ENCODE data around the gene IL1R2.

IL1R2 gene

DNA sequence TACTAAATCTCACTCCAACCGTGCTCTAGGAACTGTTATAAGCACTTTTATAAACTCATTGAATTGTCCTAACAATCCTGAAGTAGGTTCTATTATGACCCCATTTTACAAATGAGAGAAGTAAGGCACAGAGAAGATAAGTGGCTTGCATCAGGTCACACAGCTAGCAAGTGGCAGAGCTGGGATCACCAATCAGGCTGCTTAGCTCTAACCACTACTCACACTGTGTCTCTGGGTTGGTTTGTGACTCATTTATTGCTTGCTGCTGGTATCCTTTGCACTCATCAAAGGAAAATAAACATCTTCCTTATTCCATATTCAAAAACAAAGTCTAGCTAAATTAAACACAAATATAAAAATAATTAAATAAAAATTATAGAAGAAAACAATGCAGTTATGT is 42.5 kb upstream of the IL1R2 start:
- H3K9me3 ChIP-seq, result no peaks in the 10 kb centered on the region
- no peak for TF ChIP-seq CTCF (IDR thresholded peaks at IDR 0.05; ENCODE audit: low read depth, low read length)
- H3K4me3 ChIP-seq (ENCODE audit: low read depth, low read length), result no peak overlapping the region
- no peaks in the 10 kb centered on the region for H3K36me3 ChIP-seq
- no peak for DNase-seq
- H3K4me1 ChIP-seq, result no peaks in the 10 kb centered on the region
- H3K27me3 ChIP-seq, result no peaks in the 10 kb centered on the region

- Histone ChIP-seq H3K4me1 (no peaks in the 10 kb centered on the region), H3K27me3 (no peaks in the 10 kb centered on the region), H3K4me3 (ENCODE audit: low read depth, low read length) (no peak overlapping the region), H3K9me3 (no peaks in the 10 kb centered on the region), H3K36me3 (no peaks in the 10 kb centered on the region)
- TF ChIP-seq CTCF (IDR thresholded peaks at IDR 0.05; ENCODE audit: low read depth, low read length), result no peak
- no peak for DNase-seq
These were observed 40.5 kb upstream of the IL1R2 start for GRCh38 chr2:101951296-101951695.

GRCh38 chr2:101952551-101952950 is 39.2 kb upstream of the IL1R2 start:
- H3K36me3 ChIP-seq, result no peaks in the 10 kb centered on the region
- TF ChIP-seq CTCF (IDR thresholded peaks at IDR 0.05; ENCODE audit: low read depth, low read length), result no peak
- H3K27me3 ChIP-seq, result no peaks in the 10 kb centered on the region
- no peaks in the 10 kb centered on the region for H3K4me1 ChIP-seq
- H3K4me3 ChIP-seq (ENCODE audit: low read depth, low read length), result no peak overlapping the region
- H3K9me3 ChIP-seq, result no peaks in the 10 kb centered on the region
- DNase-seq, result no peak

- H3K4me1 ChIP-seq, result no peaks in the 10 kb centered on the region
- no peak overlapping the region for H3K4me3 ChIP-seq (ENCODE audit: low read depth, low read length)
- no peak for TF ChIP-seq CTCF (IDR thresholded peaks at IDR 0.05; ENCODE audit: low read depth, low read length)
- no peak for DNase-seq
- no peaks in the 10 kb centered on the region for H3K27me3 ChIP-seq
- H3K9me3 ChIP-seq, result no peaks in the 10 kb centered on the region
- H3K36me3 ChIP-seq, result no peaks in the 10 kb centered on the region
These were observed 35.0 kb upstream of the IL1R2 start for GRCh38 chr2:101956465-101957438.

DNA sequence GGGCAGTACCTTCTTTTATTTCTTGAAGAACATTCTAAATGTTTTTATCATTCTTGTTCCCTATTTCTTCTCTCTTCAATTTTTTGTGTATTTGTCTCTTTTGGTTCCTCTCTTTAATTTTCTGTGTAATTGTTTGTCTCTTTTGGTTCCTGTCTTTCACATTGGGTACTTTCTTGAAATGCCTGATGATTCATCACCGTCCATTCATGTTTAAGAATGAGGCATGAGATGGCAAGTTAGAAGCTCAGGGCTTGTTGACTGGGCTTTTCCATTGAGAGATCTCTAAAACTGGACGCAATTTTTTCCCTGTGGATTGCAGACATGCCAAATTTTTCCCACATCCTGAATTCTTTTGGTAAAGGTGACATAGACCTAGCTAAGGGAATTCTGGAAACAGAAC is 33.7 kb upstream of the IL1R2 start:
- no peaks in the 10 kb centered on the region for H3K36me3 ChIP-seq
- no peak for DNase-seq
- no peaks in the 10 kb centered on the region for H3K4me1 ChIP-seq
- no peaks in the 10 kb centered on the region for H3K9me3 ChIP-seq
- no peak for TF ChIP-seq CTCF (IDR thresholded peaks at IDR 0.05; ENCODE audit: low read depth, low read length)
- H3K4me3 ChIP-seq (ENCODE audit: low read depth, low read length), result no peak overlapping the region
- H3K27me3 ChIP-seq, result no peaks in the 10 kb centered on the region

- no peaks in the 10 kb centered on the region for H3K4me1 ChIP-seq
- no peaks in the 10 kb centered on the region for H3K27me3 ChIP-seq
- TF ChIP-seq CTCF (IDR thresholded peaks at IDR 0.05; ENCODE audit: low read depth, low read length), result no peak
- H3K9me3 ChIP-seq, result no peaks in the 10 kb centered on the region
- H3K36me3 ChIP-seq, result no peaks in the 10 kb centered on the region
- no peak overlapping the region for H3K4me3 ChIP-seq (ENCODE audit: low read depth, low read length)
- DNase-seq, result no peak
These were observed 30.9 kb upstream of the IL1R2 start for GRCh38 chr2:101960819-101961337.
